Peyer's patch (tissue), 4 donors: Measurements from ENCODE around the gene NLRP3. TPM values are rescaled to one million over a fixed set of nuclear protein-coding genes. Genes with fewer than 3 reads are reported as not detected.
"Not testable (repeated sequence)": the region's sequence is repeated elsewhere in the genome, so short reads cannot be mapped to it uniquely, and the experiment has no call there.

Experiments
- DNase-seq, 3 donors: peaks; one replicate each; pipeline ENCODE4 v3.0.0-alpha.2; 2017 to 2019
- H3K27ac ChIP-seq, 4 donors: fragments of 200-600 bp; sonication (generic); one replicate each; pipeline ENCODE4 v1.5.1; 2016 to 2019
- H3K27me3 ChIP-seq, 2 donors: fragments of 200-600 bp; sonication (generic); one replicate each; pipeline ENCODE4 v1.5.1; 2019
- H3K36me3 ChIP-seq, 3 donors: fragments of 200-600 bp; sonication (generic); one replicate each; pipeline ENCODE4 v1.5.1; 2016 to 2019
- H3K4me1 ChIP-seq, 4 donors: fragments of 200-600 bp; sonication (generic); one replicate each; pipeline ENCODE4 v1.5.1; 2016 to 2019
- H3K4me3 ChIP-seq, 4 donors: fragments of 200-600 bp; sonication (generic); 1 replicate in 3 of 4; 2 replicates in 1 of 4; pipeline ENCODE4 v1.5.1; 2016 to 2019; ENCODE audit warnings: mild to moderate bottlenecking in 1 of 4
- H3K9me3 ChIP-seq, 4 donors: fragments of 200-600 bp; sonication (generic); one replicate each; pipeline ENCODE4 v1.5.1; 2016 to 2019; ENCODE audit warnings: mild to moderate bottlenecking in 1 of 4
- POLR2A ChIP-seq, 2 donors: fragments of 450-650 bp; IDR thresholded peaks; one replicate each; pipeline ENCODE4 v1.5.1; 2017; ENCODE audit warnings: antibody characterized with exemption in 2 of 2, mild to moderate bottlenecking in 2 of 2, moderate library complexity in 2 of 2
- total RNA-seq, 4 donors: library from RNA; depleted of rRNA; stranded (reverse); fragments of >200 nt; gene quantifications; one replicate each; pipeline ENCODE4 v1.1.0, GENCODE V29; 2016
- TF ChIP-seq, protein P1 (sequence below), 6 experiments: fragments of 450-650 bp in 4 of 6; fragments of 200-600 bp in 2 of 6; sonication (generic) in 1 of 6; IDR thresholded peaks; one replicate each; pipeline ENCODE4 v1.5.1; 2017 to 2019; ENCODE audit warnings: antibody characterized with exemption in 6 of 6, mild to moderate bottlenecking in 3 of 6, moderate library complexity in 1 of 6

NLRP3 gene
- total RNA-seq, result 1 to 10 TPM in 1 of 4 donors, under 1 TPM in 2, not detected in 1; 0.47 to 9.1 (median 0.67) TPM

DNA sequence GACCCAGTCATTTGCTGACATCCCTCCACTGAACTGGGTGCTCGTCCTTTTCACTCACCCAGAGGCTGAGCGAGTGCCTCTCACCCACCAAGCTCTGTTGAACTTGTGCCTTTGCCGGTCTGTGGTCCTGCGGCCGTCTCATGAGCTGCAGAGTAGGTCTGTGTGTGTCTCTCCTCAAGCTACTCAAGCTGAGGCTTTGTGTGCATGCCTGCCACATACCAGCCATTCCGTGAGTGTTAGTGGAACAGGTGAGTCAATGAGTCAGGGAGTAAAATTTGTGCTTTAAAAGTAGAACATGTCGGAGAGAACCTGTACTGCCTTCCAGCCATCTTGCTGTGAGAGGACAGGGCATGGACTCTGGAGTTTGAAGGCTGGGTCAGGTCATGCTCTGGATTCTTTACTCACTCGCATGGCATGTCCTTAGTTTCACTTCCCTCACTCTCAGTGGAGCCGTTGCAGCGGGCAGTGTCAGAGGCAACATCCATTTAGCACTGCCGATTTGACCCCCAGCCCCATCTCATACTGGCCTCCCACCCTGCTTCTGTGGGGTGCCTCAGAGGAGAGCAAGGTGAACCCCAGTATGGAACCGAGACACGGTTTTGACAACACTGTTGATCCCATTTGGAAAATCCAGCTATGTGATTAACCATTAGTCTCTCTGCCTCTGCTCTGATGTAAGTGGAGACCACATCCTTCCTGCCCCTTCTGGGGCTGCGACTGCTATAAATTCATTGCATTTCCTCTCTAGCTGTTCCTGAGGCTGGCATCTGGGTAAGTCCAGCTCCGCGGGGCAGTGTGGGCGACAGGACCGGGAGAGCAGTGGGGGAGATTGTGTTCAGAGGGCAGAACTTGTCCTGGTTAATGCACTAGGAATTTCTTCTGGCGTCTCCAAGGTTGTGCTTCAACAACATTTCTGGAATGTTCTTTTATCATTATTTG, at the start of gene NLRP3:
TSS of gene NLRP3 (plus strand) at position 751 of the 939 bp plus-strand sequence. CDS start 2,628 bp downstream, outside the sequence.
- TF ChIP-seq POLR2A (IDR thresholded peaks at IDR 0.05), result peak in 1 of 2 donors; percentile 14
- TF ChIP-seq, protein P1, sequence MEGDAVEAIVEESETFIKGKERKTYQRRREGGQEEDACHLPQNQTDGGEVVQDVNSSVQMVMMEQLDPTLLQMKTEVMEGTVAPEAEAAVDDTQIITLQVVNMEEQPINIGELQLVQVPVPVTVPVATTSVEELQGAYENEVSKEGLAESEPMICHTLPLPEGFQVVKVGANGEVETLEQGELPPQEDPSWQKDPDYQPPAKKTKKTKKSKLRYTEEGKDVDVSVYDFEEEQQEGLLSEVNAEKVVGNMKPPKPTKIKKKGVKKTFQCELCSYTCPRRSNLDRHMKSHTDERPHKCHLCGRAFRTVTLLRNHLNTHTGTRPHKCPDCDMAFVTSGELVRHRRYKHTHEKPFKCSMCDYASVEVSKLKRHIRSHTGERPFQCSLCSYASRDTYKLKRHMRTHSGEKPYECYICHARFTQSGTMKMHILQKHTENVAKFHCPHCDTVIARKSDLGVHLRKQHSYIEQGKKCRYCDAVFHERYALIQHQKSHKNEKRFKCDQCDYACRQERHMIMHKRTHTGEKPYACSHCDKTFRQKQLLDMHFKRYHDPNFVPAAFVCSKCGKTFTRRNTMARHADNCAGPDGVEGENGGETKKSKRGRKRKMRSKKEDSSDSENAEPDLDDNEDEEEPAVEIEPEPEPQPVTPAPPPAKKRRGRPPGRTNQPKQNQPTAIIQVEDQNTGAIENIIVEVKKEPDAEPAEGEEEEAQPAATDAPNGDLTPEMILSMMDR (IDR thresholded peaks at IDR 0.05), result no peak
- Histone ChIP-seq H3K4me1 (peaks cover 0 to 5% (median 0%) of the 10 kb centered on the region in 4 donors), H3K36me3 (no peaks in the 10 kb centered on the region), H3K4me3 (peak within 1 kb of the TSS; percentile 7 to 44 (median 28)), H3K27me3 (no peaks in the 10 kb centered on the region), H3K27ac (peak within 1 kb of the TSS; percentile 28 to 59 (median 42)), H3K9me3 (no peaks in the 10 kb centered on the region)
- DNase-seq, result peak in 2 of 3 donors; percentile 79

DNA sequence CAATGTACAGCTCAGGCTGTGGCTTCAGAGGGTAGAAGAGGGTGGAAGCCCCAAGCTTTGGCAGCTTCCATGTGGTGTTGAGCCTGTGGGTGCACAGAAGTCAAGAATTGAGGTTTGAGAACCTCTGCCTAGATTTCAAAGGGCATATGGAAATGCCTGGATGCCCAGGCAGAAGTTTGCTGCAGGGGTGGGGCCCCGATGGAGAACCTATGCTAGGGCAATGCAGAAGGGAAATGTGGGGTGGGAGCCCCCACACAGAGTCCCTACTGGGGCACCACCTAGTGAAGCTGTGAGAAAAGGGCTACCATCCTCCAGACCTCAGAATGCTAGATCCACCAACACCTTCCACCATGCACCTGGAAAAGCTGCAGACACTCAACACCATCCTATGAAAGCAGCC, 49.6 kb upstream of the NLRP3 start:
- H3K4me1 ChIP-seq, H3K4me3 ChIP-seq, DNase-seq, H3K36me3 ChIP-seq, H3K27me3 ChIP-seq, H3K27ac ChIP-seq: not testable (repeated sequence)
- H3K9me3 ChIP-seq, result peaks cover 0 to 11% (median 0%) of the 10 kb centered on the region in 4 donors

DNA sequence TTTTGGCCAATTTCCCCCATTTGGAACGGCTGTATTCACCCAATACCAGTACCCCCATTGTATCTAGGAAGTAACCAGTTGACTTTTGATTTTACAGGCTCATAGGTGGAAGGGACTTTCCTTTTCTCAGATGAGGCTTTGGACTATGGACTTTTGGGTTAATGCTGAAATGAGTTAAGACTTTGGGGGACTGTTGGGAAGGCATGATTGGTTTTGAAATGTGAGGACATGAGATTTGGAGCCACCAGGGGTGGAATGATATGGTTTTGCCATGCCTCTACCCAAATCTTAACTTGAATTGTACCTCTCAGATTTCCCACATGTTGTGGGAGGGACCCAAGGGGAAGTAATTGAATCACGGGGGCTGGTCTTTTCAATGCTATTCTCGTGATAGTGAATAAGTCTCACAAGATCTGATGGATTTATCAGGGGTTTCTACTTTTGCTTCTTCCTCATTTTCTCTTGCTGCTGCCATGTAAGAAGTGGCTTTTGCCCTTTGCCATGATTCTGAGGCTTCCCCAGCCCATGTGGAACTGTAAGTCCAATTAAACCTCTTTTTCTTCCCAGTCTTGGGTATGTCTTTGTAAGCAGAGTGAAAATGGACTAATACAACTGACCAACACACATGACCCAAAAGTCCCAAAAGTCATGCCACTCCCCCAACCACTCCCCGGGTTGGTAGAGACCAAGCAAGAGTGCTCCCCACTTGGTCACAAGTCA, 48.9 kb upstream of the NLRP3 start:
- Histone ChIP-seq H3K4me1 (no peaks in the 10 kb centered on the region), H3K27me3 (no peaks in the 10 kb centered on the region), H3K36me3 (no peaks in the 10 kb centered on the region), H3K9me3 (peaks cover 0 to 11% (median 0%) of the 10 kb centered on the region in 4 donors), H3K27ac (no peak overlapping the region), H3K4me3 (no peak overlapping the region)
- TF ChIP-seq, protein P1 (IDR thresholded peaks at IDR 0.05), result no peak
- no peak for TF ChIP-seq POLR2A (IDR thresholded peaks at IDR 0.05)
- DNase-seq, result no peak

DNA sequence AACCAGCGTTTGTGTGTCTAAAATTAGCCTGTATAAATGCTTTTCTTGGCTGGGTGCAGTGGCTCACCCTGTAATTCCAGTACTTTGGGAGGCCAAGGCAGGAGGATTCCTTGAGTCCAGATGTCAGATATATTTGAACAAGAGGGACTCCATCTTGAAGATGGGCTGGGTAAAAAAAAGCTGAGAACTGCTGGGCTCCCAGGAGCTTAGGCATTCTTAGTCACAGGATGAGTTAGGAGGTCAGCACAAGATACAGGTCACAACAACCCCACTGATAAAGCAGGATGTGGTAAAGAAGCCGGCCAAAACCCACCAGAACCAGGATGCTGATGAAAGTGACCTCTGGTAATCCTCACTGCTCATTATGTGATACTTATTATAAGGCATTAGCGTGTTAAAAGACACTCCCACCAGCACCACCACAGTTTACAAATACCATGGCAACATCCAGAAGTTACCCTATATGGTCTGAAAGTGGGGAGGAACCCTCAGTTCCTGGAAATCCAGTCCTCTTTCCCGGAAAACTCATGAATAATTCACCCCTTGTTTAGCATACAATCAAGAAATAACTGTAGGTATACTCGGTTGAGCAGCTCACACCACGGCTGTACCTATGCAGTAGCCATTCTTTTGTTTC, 48.1 kb upstream of the NLRP3 start:
- Histone ChIP-seq H3K27me3 (no peaks in the 10 kb centered on the region), H3K27ac (no peak overlapping the region), H3K4me1 (no peaks in the 10 kb centered on the region), H3K4me3 (no peak overlapping the region), H3K9me3 (peaks cover 0 to 11% (median 0%) of the 10 kb centered on the region in 4 donors), H3K36me3 (no peaks in the 10 kb centered on the region)
- TF ChIP-seq, protein P1 (IDR thresholded peaks at IDR 0.05), result no peak
- TF ChIP-seq POLR2A (IDR thresholded peaks at IDR 0.05), result no peak
- no peak for DNase-seq

DNA sequence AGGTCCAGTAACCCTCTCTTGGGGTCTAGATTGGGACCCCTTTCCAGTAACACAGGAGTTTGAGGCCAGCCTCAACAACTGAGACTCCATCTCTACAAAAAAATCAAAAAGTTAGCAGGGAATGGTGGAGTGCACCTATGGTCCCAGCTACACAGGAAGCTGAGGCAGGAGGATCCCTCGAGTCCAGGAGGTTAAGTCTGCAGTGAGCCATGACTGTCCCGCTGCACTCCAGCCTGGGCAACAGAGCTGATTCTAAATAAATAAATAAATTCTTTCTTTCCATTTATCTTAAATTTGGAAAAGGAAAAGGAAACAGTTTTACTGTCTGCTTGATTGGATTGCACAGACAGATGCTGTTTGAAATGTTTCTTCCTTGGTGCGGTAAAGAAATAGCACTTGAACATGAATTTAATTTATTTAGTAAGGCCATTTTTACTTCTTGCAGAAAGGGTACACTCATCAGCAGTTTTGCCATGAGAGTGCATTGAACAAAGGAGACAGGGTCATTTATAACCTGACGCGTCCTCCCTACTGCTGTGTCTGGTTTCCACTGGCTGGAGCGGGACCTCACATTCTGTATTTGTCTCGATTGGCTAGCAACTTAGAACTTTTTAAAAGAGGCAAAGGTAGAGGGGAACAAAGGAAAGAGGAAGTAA, 47.4 kb upstream of the NLRP3 start:
- TF ChIP-seq, protein P1 (IDR thresholded peaks at IDR 0.05), result no peak
- no peak for TF ChIP-seq POLR2A (IDR thresholded peaks at IDR 0.05)
- no peak overlapping the region for H3K4me3 ChIP-seq
- no peaks in the 10 kb centered on the region for H3K4me1 ChIP-seq
- H3K36me3 ChIP-seq, result no peaks in the 10 kb centered on the region
- H3K27me3 ChIP-seq, result no peaks in the 10 kb centered on the region
- H3K27ac ChIP-seq, result no peak overlapping the region
- H3K9me3 ChIP-seq, result peaks cover 0 to 11% (median 0%) of the 10 kb centered on the region in 4 donors
- no peak for DNase-seq
